SK-N-SH (cell line): ENCODE measurements around the gene CD3E.

ENCODE experiments used
- CHD2 ChIP-seq: fragments of 150-350 bp; IDR thresholded peaks from 2 replicates; pipeline ENCODE4 v1.6.1; 2018; ENCODE audit warnings: low read length; ENCODE audit not compliant: partially characterized antibody
- EP300 ChIP-seq, 2 experiments: IDR thresholded peaks; 2 replicates each; pipeline versions ENCODE4 v1.4.0 to v1.6.1; 2012; ENCODE audit warnings: borderline replicate concordance in 1 of 2, low read depth in 1 of 2, low read length in 1 of 2
- EZH2phosphoT487 ChIP-seq: fragments of 200-600 bp; sonication (generic); IDR thresholded peaks from 2 replicates; pipeline ENCODE4 v1.6.1; 2017; ENCODE audit warnings: low read depth, mixed run types, mild to moderate bottlenecking, antibody characterized with exemption, moderate library complexity, borderline replicate concordance
- JUND ChIP-seq: IDR thresholded peaks from 2 replicates; pipeline ENCODE4 v1.4.0; 2012
- MEF2A ChIP-seq: IDR thresholded peaks from 2 replicates; pipeline ENCODE4 v1.4.0; 2012; ENCODE audit warnings: low read depth, borderline replicate concordance
- NFIC ChIP-seq: IDR thresholded peaks from 2 replicates; pipeline ENCODE4 v1.4.0; 2012; ENCODE audit warnings: borderline replicate concordance
- NRF1 ChIP-seq: IDR thresholded peaks from 2 replicates; pipeline ENCODE4 v1.6.1; 2012; ENCODE audit warnings: low read depth, mild to moderate bottlenecking, low read length
- RAD21 ChIP-seq: IDR thresholded peaks from 2 replicates; pipeline ENCODE4 v1.6.1; 2012; ENCODE audit warnings: mild to moderate bottlenecking, low read length
- YY1 ChIP-seq: IDR thresholded peaks from 2 replicates; pipeline ENCODE4 v1.4.0; 2012; ENCODE audit warnings: low read depth, mild to moderate bottlenecking
- TF ChIP-seq, protein P1 (sequence below): fragments of 200-600 bp; sonication (generic); IDR thresholded peaks from 2 replicates; pipeline ENCODE4 v1.6.1; 2017; ENCODE audit warnings: antibody characterized with exemption, mild to moderate bottlenecking, moderate library complexity
- TF ChIP-seq, protein P2 (sequence below): fragments of 150-350 bp; IDR thresholded peaks from 2 replicates; pipeline ENCODE4 v1.6.1; 2017; ENCODE audit warnings: antibody characterized with exemption, low read length, low read depth, borderline replicate concordance
- TF ChIP-seq, protein P3 (sequence below): IDR thresholded peaks from 2 replicates; pipeline ENCODE4 v1.4.0; 2012; ENCODE audit warnings: low read depth, borderline replicate concordance
- TF ChIP-seq, protein P4 (sequence below): IDR thresholded peaks from 2 replicates; pipeline ENCODE4 v1.4.0; 2012; ENCODE audit warnings: low read depth, borderline replicate concordance
- TF ChIP-seq, protein P5 (sequence below): IDR thresholded peaks from 2 replicates; pipeline ENCODE4; 2012

DNA sequence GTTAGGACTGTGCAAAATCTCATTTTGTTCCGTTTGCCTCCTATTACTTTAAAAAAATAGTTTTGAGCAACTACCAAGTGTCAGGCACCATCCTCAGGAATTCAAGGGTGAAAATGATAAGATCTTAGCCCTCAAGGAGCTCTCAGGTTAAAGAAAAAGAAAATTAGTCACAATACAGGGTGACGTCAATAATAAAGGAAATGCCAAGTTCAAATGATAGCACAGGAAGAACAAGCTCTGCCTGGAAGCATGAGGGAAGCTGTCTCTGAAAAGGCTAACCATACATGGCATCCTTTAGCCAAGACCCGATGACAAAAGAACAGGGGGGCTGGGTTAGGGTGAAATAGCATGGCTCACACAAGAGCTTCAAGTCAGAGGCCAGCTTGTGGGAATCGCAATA is 29.4 kb upstream of the CD3E start:
- TF ChIP-seq, protein P1, sequence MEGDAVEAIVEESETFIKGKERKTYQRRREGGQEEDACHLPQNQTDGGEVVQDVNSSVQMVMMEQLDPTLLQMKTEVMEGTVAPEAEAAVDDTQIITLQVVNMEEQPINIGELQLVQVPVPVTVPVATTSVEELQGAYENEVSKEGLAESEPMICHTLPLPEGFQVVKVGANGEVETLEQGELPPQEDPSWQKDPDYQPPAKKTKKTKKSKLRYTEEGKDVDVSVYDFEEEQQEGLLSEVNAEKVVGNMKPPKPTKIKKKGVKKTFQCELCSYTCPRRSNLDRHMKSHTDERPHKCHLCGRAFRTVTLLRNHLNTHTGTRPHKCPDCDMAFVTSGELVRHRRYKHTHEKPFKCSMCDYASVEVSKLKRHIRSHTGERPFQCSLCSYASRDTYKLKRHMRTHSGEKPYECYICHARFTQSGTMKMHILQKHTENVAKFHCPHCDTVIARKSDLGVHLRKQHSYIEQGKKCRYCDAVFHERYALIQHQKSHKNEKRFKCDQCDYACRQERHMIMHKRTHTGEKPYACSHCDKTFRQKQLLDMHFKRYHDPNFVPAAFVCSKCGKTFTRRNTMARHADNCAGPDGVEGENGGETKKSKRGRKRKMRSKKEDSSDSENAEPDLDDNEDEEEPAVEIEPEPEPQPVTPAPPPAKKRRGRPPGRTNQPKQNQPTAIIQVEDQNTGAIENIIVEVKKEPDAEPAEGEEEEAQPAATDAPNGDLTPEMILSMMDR, result no peak
- TF ChIP-seq YY1 (no peak), RAD21 (no peak), JUND (no peak), CHD2 (no peak), NFIC (no peak), EZH2phosphoT487 (no peak), NRF1 (no peak), MEF2A (no peak), EP300 (IDR thresholded peaks at IDR 0.05; ENCODE audit: borderline replicate concordance in 1 of 2, low read depth in 1 of 2, low read length in 1 of 2) (no peak)
- TF ChIP-seq, protein P2, sequence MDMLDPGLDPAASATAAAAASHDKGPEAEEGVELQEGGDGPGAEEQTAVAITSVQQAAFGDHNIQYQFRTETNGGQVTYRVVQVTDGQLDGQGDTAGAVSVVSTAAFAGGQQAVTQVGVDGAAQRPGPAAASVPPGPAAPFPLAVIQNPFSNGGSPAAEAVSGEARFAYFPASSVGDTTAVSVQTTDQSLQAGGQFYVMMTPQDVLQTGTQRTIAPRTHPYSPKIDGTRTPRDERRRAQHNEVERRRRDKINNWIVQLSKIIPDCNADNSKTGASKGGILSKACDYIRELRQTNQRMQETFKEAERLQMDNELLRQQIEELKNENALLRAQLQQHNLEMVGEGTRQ, result no peak
- TF ChIP-seq, protein P3, sequence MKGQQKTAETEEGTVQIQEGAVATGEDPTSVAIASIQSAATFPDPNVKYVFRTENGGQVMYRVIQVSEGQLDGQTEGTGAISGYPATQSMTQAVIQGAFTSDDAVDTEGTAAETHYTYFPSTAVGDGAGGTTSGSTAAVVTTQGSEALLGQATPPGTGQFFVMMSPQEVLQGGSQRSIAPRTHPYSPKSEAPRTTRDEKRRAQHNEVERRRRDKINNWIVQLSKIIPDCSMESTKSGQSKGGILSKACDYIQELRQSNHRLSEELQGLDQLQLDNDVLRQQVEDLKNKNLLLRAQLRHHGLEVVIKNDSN, result no peak
- TF ChIP-seq, protein P4, sequence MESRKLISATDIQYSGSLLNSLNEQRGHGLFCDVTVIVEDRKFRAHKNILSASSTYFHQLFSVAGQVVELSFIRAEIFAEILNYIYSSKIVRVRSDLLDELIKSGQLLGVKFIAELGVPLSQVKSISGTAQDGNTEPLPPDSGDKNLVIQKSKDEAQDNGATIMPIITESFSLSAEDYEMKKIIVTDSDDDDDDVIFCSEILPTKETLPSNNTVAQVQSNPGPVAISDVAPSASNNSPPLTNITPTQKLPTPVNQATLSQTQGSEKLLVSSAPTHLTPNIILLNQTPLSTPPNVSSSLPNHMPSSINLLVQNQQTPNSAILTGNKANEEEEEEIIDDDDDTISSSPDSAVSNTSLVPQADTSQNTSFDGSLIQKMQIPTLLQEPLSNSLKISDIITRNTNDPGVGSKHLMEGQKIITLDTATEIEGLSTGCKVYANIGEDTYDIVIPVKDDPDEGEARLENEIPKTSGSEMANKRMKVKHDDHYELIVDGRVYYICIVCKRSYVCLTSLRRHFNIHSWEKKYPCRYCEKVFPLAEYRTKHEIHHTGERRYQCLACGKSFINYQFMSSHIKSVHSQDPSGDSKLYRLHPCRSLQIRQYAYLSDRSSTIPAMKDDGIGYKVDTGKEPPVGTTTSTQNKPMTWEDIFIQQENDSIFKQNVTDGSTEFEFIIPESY, result no peak
- TF ChIP-seq, protein P5, sequence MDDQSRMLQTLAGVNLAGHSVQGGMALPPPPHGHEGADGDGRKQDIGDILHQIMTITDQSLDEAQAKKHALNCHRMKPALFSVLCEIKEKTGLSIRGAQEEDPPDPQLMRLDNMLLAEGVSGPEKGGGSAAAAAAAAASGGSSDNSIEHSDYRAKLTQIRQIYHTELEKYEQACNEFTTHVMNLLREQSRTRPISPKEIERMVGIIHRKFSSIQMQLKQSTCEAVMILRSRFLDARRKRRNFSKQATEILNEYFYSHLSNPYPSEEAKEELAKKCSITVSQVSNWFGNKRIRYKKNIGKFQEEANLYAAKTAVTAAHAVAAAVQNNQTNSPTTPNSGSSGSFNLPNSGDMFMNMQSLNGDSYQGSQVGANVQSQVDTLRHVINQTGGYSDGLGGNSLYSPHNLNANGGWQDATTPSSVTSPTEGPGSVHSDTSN, result no peak
